CD1c-positive myeloid dendritic cell (primary cell): Measurements from ENCODE around the gene OR2D3.
"Not testable (repeated sequence)": the region's sequence is repeated elsewhere in the genome, so short reads cannot be mapped to it uniquely, and the experiment has no call there.

ENCODE experiments used
- DNase-seq: peaks from one replicate; pipeline ENCODE4 v3.0.0-alpha.2; 2016; ENCODE audit errors: extremely low spot score

The OR2D3 gene

DNA sequence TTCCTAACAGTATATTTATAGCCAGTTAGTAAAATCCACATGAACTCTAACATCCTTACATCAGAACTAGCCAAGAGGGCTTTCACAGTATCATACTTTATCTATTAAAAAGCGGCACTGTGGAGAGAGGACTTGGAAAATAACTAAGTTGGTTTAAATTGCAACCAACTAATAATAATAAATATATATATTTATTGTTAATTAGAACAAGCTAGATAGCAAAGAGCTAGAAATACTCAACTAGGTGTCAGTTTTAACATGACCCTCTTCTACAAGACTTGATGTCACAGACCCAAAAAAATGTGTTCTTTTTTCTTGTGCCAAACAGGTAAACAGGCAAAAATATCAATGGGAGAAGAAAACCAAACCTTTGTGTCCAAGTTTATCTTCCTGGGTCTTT is at the start of gene OR2D3:
Gene OR2D3, plus strand, starts transcription at position 301 of the 400 bp plus-strand sequence. Its CDS starts 0 bp downstream, at position 301.
- DNase-seq = no peak

DNA sequence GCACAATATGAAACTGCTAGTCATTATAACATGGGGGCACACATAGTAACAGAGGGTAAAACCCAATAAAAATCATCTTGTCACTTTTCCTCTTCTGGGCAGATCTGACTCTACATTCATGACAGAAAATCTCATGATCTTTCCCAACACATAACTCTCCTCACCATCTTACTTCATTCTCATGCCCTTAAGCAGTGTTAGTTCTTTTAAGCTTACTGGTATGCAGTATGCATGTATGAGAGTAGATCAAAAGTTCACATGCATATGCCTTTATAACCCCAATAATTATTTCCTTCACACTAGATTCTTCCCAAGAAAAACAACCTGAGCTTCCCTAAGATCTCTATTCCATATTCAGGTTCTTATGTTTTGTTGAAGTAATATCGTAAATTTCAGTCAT is 49.5 kb upstream of the OR2D3 start:
- DNase-seq = no peak

- DNase-seq = no peak
Measured at GRCh38 chr11:6875761-6876160, 45.0 kb upstream of the OR2D3 start.

- no peak for DNase-seq
Measured at GRCh38 chr11:6876325-6876724, 44.5 kb upstream of the OR2D3 start, which contains the start of gene OR10A4. Gene OR10A4 (plus strand): TSS chr11:6876625. CDS start chr11:6876648, 23 bp downstream.

- no peak for DNase-seq
Measured at GRCh38 chr11:6876914-6877313, 43.9 kb upstream of the OR2D3 start.

GRCh38 chr11:6882751-6883150 is 38.1 kb upstream of the OR2D3 start:
- DNase-seq = no peak

DNA sequence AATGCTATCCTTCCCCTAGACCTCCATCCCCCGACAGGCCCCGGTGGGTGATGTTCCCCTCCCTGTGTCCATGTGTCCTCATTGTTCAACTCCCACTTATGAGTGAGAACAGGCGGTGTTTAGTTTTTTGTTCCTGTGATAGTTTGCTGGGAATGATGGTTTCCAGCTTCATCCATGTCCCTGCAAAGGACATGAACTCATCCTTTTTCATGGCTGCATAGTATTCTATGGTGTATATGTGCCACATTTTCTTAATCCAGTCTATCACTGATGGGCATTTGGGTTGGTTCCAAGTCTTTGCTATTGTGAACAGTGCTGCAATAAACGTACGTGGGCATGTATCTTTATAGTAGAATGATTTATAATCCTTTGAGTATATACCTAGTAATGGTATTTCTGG is 33.1 kb upstream of the OR2D3 start:
- DNase-seq = not testable (repeated sequence)

DNA sequence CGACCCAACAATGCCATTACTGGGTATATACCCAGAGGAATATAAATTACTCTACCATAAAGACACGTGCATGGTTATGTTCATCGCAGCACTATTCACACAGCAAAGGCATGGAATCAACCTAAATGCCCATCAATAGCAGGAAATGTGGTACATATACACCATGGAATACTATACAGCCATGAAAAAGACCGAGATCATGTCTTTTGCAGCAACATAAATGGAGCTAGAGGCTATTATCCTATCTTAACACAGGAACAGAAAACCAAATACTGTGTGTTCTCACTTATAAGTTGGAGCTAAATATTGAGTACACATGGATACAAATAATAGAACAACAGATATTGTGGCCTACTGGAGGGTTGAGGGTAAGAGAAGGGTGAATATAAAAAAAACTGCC is 32.0 kb upstream of the OR2D3 start:
- no peak for DNase-seq

- DNase-seq = no peak
Measured at GRCh38 chr11:6889835-6890234, 31.0 kb upstream of the OR2D3 start.

GRCh38 chr11:6892400-6892799 is 28.4 kb upstream of the OR2D3 start, which contains the start of gene OR2D2:
Gene OR2D2 (minus strand): TSS chr11:6892500. CDS start chr11:6892500, 0 bp downstream.
- no peak for DNase-seq

DNA sequence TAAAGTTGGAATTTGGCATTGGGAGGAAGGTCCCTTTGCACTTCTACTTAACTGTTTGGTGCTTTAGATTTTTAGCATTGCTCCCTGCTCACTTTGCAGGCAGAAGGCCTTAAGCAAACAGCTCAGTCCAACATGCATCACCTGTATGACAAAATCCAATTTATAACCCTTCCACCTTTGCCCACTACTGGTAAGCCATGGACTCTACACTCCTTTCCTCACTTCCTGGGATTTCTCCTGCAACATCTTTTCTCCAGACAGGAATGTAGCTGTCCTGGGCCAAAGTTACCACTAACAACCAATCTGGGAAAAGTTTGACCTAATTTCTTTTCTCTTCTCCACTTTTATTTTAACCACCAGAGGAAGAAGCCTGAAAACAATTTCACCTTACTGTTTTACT is 26.7 kb upstream of the OR2D3 start:
- no peak for DNase-seq

DNA sequence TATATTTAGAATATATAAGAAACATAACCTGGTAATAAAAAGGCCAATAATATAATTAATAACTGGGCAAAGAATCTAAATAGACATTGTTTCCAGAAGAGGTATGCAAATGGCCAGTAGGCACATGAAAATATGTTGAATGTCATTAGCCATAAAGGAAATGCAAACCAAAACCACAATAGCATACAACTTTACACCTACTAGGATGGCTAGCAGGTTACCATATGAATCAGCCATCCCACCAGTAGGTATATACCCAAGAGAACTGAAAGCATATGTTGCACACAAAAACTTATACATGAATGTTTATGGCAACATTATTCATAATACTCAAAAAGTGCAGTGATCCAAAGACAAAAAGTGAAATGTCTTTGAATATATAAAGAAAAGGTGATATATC is 25.8 kb upstream of the OR2D3 start:
- no peak for DNase-seq

DNA sequence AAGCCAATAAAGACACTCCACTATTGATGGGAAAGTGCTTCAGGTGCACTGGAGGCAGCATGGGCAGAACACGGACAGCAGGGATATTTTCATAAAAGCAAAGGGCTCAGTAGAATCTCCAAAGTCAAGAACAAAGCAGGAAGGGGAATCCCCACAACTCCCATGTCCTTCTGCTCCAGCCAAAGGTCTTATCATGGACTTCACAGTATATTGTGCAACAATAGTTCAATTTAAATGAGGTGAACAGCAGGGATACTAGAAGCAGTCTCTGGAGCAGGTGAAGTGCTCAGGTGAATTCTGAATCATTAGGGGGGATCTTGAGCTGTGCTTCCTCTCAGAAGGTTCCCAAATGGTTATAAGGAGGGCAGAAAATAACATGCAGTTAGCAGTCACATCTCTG is 21.9 kb upstream of the OR2D3 start:
- no peak for DNase-seq

GRCh38 chr11:6900327-6900999 is 20.3 kb upstream of the OR2D3 start:
- DNase-seq = no peak

DNA sequence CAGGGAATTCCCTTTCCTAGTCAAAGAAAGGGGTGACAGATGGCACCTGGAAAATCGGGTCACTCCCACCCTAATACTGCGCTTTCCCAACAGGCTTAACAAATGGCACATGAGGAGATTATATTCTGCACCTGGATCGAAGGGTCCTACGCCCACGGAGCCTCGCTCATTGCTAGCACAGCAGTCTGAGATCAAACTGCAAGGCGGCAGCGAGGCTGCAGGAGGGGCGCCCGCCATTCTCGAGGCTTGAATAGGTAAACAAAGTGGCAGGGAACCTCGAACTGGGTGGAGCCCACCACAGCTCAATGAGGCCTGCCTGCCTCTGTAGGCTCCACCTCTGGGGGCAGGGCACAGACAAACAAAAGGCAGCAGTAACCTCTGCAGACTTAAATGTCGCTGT is 16.0 kb upstream of the OR2D3 start:
- not testable (repeated sequence) for DNase-seq

GRCh38 chr11:6911378-6911777 is 9.4 kb upstream of the OR2D3 start:
- no peak for DNase-seq

GRCh38 chr11:6911948-6912347 is 8.9 kb upstream of the OR2D3 start:
- DNase-seq = no peak

- DNase-seq = no peak
Measured at GRCh38 chr11:6919698-6920097, 1.1 kb upstream of the OR2D3 start.

DNA sequence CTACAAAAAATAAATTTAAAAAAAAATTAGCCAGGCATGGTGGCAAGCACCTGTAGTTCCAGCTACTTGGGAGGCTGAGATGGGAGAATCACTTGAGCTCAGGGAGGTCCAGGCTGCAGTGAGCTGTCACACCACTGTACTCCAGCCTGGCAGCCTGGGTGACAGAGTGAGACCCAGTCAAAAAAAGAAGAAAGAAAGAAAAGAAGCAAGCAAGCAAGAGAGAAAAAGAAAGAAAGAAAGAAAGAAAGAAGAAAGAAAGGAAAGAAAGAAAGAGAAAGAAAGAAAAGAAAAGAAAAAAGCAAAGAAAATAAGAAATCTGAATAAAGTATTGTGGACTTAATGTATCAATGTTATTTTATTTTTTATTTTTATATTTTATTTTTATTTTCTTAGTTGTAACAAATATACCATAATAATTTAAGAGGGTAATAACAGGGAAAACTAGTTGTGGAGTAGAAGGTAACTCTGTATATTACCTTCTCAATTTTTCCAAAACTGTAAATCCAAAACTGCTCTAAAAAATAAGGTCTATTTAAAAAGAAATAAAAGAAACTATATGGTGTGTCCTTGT is 4.3 kb downstream of the OR2D3 start:
- no peak for DNase-seq

DNA sequence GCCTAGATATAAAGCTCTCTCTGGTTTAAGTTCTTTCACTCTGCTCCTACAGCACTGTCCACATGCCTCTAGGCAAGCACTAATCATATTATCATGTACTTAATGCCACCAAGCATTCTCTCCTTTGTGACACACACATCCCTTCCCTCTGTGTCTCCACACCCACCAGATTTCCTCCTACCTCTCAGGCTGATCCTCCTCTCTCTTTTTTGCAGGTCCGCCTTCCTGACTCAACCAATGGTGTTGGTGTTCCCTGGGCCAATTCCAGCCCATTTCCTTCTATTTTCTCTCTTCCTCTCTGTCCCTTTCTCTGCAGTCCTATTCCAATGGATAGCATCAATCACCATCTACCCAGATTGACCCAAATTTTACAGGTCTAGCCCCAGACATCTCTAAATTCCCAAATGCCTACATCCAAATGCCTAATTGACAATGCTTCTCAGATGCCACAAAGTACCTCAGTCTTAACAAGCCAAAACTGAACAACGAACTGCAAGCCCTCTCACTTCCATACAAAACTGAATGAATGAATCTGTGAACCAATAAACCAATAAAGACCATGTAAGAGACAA is 4.9 kb downstream of the OR2D3 start:
- no peak for DNase-seq

DNA sequence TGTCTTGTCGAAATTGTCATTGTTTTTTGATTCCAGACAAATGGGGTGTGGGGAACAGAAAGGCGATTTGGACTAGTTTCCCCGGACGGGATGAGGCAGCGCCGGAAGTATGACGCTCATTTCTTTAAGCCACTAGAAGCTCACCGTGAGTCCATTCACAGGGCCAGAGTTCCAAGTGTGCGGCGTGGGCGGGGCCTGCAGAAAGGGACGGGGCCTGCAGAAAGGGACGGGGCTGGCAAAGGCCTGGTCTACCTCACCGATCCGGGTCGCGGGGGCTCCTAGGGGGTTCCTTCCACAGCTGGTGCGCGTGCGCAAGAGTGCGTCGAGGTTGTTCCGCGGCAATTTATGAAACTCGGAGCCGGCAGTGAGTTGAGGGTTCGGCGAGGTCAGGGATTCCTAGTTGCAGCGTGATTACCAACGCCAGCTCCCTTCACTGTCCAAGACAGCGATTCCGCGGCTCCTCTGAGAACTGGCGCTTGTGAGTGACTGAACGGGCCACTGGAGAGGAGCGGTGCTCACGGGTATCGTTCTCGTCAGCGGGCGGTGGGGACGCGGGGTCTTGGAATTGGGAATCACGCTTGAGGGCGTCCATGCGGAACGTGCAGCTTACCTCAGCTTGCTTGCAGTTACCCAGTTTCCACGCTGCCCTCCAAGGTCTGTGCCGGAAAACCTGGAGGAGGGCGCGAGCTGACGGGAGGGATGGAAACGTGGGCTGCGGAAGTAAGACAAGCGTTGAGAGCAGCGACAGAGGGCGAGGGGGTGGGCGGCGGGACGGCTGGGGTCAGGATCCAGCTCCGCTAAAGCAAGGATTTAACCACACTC is 5.6 kb downstream of the OR2D3 start, which contains the start of gene ZNF215:
Gene ZNF215, plus strand, starts transcription at position 219 of the 822 bp plus-strand sequence. CDS start 5,847 bp downstream, outside the sequence.
- peak; percentile 77 for DNase-seq

DNA sequence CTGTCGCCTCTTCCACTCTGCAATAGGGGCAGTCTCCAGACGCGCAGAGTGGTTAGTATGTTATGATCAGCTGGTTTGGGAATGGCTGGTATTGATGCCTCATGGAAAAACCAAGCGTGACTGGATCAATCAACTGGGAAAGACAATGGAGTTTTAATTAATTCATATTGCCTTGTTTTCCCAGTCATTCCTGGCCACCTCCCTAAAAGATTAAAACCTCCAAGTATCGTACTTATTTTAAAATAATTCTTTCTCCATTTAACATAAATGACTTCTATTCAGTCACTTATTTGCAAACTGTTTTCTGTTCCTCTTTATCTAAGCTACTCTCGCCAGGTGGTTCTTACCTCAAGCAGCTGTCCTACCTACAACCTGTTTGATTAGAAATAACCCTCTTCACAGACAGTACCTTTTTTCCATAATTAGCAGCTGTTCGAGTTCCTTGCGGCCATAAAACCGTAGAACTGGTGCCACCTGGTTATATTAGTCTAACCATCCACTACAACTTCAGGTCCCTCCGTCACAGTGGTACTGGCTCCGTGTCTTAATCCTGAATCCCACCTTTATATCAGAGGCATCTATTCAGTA is 6.3 kb downstream of the OR2D3 start:
- DNase-seq = peak; percentile 4
